Measurements from ENCODE around the gene DOCK6. TPM values are rescaled to one million over a fixed set of nuclear protein-coding genes. Genes with fewer than 3 reads are reported as not detected.

Gene DOCK6
- total and polyA plus RNA-seq, 10 of the 15 experiments (the other 5 are each of a cell fraction or from before 2014, with no cell fraction given) = 0.76 to 24.8 (median 4.7) TPM

DNA sequence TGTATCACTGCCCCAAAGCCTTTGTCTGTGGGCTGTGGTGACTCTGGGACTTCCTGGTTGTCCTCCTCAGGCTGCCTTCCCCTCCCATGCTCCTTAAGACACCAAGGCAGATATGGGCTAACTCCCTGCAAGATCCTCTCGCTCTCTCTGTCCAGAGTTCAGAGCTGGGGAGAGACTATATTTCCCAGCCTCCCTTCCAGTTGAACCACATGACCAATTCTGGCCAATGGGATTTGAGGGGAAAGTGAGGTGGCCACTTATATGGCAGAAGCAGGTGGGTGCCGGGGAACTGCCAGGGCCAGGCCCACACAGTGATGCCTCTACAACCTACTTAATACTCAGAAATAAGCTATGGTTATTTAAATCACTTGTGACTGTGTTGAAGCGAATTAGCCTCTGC lies 39.1 kb downstream of the DOCK6 start:
- H3K4me3 ChIP-seq = no peak overlapping the region
- peak; percentile 83 for TF ChIP-seq NFYB (IDR thresholded peaks at IDR 0.05; ENCODE audit: insufficient read depth, low read depth, low read length)
- TF ChIP-seq E4F1 (IDR thresholded peaks at IDR 0.05; ENCODE audit: borderline replicate concordance, partially characterized antibody) = no peak
- TF ChIP-seq CHD1 (IDR thresholded peaks at IDR 0.05; ENCODE audit: low read depth, low read length) = no peak
- no peak overlapping the region for H2AFZ ChIP-seq (ENCODE audit: control insufficient read depth, low read depth, low read length)
- H3K27ac ChIP-seq (ENCODE audit: control insufficient read depth, insufficient read depth) = no peak overlapping the region
- H4K20me1 ChIP-seq (ENCODE audit: control insufficient read depth, insufficient read depth) = no peaks in the 10 kb centered on the region
- no peak overlapping the region for H3K4me2 ChIP-seq (ENCODE audit: control insufficient read depth, insufficient read depth)
- intact Hi-C loops (cut with micrococcal nuclease; ENCODE audit: unreplicated experiment) (no loop called here), in situ Hi-C loops (cut with MboI) (no loop called here)
- no TSS peak for BruUV-seq (replicated peaks)
- H3K36me3 ChIP-seq (ENCODE audit: control insufficient read depth in 2 of 2, insufficient read depth in 2 of 2, low read length in 1 of 2) = no peaks in the 10 kb centered on the region
- H3K9me3 ChIP-seq (replicated peaks; ENCODE audit: control insufficient read depth, insufficient read depth, low read length) = no peaks in the 10 kb centered on the region; the same call in 2 of the 3 replicates
- no peaks in the 10 kb centered on the region for H3K27me3 ChIP-seq (replicated peaks in 1 of 2; ENCODE audit: control insufficient read depth in 2 of 2, insufficient read depth in 2 of 2, low read length in 1 of 2)
- SMC1A ChIA-PET (ENCODE audit: uncharacterized antibody, unreplicated experiment) = no interaction called here
- RAD21 ChIA-PET (ENCODE audit: unreplicated experiment) = no interaction called here
- CTCF ChIA-PET = interaction anchor here (1.3 kb wide), 1 partner anchor 97 kb away, joined by 5 read pairs; no protein-coding TSS in a partner anchor
- H3K4me1 ChIP-seq (ENCODE audit: control insufficient read depth, insufficient read depth, low read length) = no peaks in the 10 kb centered on the region; the same call in 1 of the 2 replicates
- no peak for FAIRE-seq
- no peak for DNase-seq (ENCODE audit: low read depth, low spot score)
- POLR2A ChIA-PET = no interaction called here
- no peak overlapping the region for H3K9ac ChIP-seq (ENCODE audit: control insufficient read depth, insufficient read depth, low read length)
- no peak for ATAC-seq
- no peaks in the 10 kb centered on the region for H3K79me2 ChIP-seq (ENCODE audit: control insufficient read depth, insufficient read depth, low read length)
- WGBS (ENCODE audit: insufficient coverage, insufficient replicate concordance, low lambda C conversion rate, missing lambda C conversion rate) = 62% methylated on average over 3 of the region's 3 CpGs

DNA sequence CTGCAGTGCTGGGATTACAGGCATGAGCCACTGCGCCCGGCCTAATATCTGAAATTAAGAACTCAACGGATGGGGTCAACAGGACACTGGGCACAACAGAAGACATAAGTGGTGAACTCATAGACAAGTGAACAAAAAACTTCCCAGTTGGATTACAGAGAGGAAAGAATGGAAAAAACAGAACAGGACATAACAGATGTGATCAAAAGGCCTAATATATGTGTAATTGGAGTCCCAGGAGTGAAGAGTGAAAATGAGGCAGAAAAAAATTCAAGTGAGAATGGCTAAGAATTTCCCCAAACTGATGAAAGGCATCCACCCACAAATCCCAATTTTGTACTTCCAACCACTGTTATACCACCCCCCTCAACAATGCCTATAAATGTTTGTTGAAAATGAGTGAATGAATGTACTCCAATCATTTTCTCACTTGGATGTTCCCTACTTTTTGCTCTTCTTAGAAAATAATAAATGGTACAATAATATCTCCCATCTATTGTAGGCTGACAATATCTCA lies 41.2 kb downstream of the DOCK6 start:
- FAIRE-seq = no peak
- no peak overlapping the region for H3K4me2 ChIP-seq (ENCODE audit: control insufficient read depth, insufficient read depth)
- in situ Hi-C loops (cut with MboI) = no loop called here
- intact Hi-C loops (cut with micrococcal nuclease; ENCODE audit: unreplicated experiment) = no loop called here
- H3K36me3 ChIP-seq (ENCODE audit: control insufficient read depth in 2 of 2, insufficient read depth in 2 of 2, low read length in 1 of 2) = no peaks in the 10 kb centered on the region
- no peaks in the 10 kb centered on the region for H3K27me3 ChIP-seq (replicated peaks in 1 of 2; ENCODE audit: control insufficient read depth in 2 of 2, insufficient read depth in 2 of 2, low read length in 1 of 2)
- ChIA-PET CTCF (no interaction called here), SMC1A (ENCODE audit: uncharacterized antibody, unreplicated experiment) (no interaction called here), RAD21 (ENCODE audit: unreplicated experiment) (no interaction called here), POLR2A (no interaction called here)
- DNase-seq (ENCODE audit: low read depth, low spot score) = no peak
- H3K4me1 ChIP-seq (ENCODE audit: control insufficient read depth, insufficient read depth, low read length) = no peaks in the 10 kb centered on the region
- no peaks in the 10 kb centered on the region; the same call in 2 of the 3 replicates for H3K9me3 ChIP-seq (replicated peaks; ENCODE audit: control insufficient read depth, insufficient read depth, low read length)
- H3K4me3 ChIP-seq = no peak overlapping the region
- 95% methylated on average over 3 of the region's 3 CpGs for WGBS (ENCODE audit: insufficient coverage, insufficient replicate concordance, low lambda C conversion rate, missing lambda C conversion rate)
- no peak overlapping the region for H2AFZ ChIP-seq (ENCODE audit: control insufficient read depth, low read depth, low read length)
- no peaks in the 10 kb centered on the region for H4K20me1 ChIP-seq (ENCODE audit: control insufficient read depth, insufficient read depth)
- no peaks in the 10 kb centered on the region for H3K79me2 ChIP-seq (ENCODE audit: control insufficient read depth, insufficient read depth, low read length)
- H3K9ac ChIP-seq (ENCODE audit: control insufficient read depth, insufficient read depth, low read length) = no peak overlapping the region
- BruUV-seq (replicated peaks) = no TSS peak
- ATAC-seq = no peak
- H3K27ac ChIP-seq (ENCODE audit: control insufficient read depth, insufficient read depth) = no peak overlapping the region
- no peak for TF ChIP-seq BRCA1 (IDR thresholded peaks at IDR 0.05; ENCODE audit: low read depth, low read length)
- TF ChIP-seq TCF3 (IDR thresholded peaks at IDR 0.05; ENCODE audit: borderline replicate concordance, insufficient read depth, low read depth, low read length) = no peak
- TF ChIP-seq, protein P1, sequence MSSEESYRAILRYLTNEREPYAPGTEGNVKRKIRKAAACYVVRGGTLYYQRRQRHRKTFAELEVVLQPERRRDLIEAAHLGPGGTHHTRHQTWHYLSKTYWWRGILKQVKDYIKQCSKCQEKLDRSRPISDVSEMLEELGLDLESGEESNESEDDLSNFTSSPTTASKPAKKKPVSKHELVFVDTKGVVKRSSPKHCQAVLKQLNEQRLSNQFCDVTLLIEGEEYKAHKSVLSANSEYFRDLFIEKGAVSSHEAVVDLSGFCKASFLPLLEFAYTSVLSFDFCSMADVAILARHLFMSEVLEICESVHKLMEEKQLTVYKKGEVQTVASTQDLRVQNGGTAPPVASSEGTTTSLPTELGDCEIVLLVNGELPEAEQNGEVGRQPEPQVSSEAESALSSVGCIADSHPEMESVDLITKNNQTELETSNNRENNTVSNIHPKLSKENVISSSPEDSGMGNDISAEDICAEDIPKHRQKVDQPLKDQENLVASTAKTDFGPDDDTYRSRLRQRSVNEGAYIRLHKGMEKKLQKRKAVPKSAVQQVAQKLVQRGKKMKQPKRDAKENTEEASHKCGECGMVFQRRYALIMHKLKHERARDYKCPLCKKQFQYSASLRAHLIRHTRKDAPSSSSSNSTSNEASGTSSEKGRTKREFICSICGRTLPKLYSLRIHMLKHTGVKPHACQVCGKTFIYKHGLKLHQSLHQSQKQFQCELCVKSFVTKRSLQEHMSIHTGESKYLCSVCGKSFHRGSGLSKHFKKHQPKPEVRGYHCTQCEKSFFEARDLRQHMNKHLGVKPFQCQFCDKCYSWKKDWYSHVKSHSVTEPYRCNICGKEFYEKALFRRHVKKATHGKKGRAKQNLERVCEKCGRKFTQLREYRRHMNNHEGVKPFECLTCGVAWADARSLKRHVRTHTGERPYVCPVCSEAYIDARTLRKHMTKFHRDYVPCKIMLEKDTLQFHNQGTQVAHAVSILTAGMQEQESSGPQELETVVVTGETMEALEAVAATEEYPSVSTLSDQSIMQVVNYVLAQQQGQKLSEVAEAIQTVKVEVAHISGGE (CRISPR knock-in tag; IDR thresholded peaks at IDR 0.05) = no peak
- no peak for TF ChIP-seq SIN3A (IDR thresholded peaks at IDR 0.05; ENCODE audit: low read depth, low read length)
- TF ChIP-seq USF2 (IDR thresholded peaks at IDR 0.05; ENCODE audit: borderline replicate concordance, low read depth, low read length) = no peak
